ENCODE measurements around the gene PTBP1.

PTBP1 gene

DNA sequence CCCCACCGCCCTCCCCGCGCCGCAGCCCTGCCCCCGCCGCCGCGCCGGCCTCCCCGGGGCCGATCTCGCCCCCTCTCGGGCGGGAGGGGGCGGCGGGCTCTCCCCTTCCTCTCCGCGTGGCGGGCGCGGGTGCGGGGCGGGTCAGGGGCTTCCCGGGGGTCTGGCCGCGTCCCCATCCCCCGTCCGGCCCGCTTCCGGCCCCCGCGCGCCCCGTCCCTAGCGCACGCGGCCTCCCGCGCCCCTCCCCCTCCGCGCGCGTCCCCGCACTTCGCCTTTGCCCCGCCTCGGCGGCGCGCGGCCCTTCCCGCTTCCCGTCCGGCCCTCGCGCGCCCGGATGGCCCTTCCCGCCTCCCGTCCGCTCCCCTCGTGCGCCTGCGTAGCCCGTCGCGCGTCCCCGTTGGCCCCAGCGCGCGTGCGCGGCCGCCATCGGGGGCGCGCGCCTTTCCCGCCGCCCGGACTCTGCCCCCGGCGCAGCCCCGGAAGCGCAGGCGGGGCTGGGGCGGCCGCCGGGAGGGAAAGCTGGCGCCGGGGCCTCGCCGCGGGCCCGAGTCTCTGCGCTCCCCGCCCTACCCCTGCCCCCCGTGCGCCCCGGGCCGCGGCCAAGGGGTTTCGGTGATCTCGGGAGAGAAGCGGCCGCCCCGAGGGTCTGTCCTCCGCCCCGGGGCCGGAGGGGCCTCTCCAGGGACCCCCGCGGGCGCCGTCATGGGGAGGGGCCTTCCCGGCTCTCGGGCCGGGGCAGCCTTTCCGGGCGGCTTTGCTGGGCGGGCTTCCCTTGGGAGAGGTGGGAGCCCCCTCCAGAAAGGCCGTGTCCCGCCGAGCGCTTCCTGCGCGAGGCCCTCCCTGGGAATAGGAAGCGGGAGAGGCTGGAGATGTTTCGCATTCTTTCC lies 519 bp downstream of the PTBP1 start:
- Mint-ChIP-seq H3K36me3 (ENCODE audit: low read depth) (peaks cover 17% of the 10 kb centered on the region), H3K9me3 (no peaks in the 10 kb centered on the region), H3K27me3 (ENCODE audit: low read depth) (no peaks in the 10 kb centered on the region), H3K4me3 (peak overlapping the region; percentile 96 to 98 (median 98)), H3K4me1 (peaks cover 42% of the 10 kb centered on the region), H3K27ac (peak overlapping the region; percentile 91 to 98 (median 96))
- TF ChIP-seq, protein P1, sequence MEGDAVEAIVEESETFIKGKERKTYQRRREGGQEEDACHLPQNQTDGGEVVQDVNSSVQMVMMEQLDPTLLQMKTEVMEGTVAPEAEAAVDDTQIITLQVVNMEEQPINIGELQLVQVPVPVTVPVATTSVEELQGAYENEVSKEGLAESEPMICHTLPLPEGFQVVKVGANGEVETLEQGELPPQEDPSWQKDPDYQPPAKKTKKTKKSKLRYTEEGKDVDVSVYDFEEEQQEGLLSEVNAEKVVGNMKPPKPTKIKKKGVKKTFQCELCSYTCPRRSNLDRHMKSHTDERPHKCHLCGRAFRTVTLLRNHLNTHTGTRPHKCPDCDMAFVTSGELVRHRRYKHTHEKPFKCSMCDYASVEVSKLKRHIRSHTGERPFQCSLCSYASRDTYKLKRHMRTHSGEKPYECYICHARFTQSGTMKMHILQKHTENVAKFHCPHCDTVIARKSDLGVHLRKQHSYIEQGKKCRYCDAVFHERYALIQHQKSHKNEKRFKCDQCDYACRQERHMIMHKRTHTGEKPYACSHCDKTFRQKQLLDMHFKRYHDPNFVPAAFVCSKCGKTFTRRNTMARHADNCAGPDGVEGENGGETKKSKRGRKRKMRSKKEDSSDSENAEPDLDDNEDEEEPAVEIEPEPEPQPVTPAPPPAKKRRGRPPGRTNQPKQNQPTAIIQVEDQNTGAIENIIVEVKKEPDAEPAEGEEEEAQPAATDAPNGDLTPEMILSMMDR (IDR thresholded peaks at IDR 0.05; ENCODE audit: unreplicated experiment in 3 of 3): no peak

DNA sequence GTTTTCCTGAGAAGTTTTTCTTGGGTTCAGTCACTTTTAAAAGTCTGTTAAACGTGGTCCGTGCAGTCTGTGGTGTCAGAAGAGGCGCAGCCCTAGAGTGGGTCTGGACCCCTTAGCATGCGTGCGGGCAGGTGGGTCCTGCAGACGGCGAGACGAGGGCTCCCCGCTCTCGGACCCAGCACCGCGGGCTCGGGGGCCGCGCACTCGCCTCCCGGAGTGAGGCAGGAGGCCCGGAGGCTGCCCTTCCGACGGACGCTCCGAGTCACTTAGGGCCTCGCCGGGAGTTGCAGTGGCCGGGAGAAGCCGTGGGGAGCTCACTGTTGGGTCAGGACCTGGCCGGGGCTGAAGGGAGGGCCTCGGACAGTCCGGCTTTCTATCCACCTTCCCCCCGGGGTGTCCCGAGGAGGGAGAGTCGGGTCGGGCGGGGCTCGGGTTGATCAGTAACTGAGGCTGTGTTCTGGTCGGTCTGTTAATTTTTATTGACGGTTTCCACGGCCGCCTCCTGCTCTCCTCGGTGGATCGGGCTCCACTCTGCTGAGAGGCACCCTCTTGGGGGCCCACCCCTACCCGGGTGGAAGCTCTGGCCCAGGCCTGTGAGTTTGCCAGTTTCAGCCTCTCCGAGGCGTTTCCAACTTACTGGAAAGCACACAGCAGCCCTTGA lies 1.3 kb downstream of the PTBP1 start:
- peak overlapping the region; percentile 91 to 98 (median 96) for H3K27ac Mint-ChIP-seq
- H3K4me3 Mint-ChIP-seq: peak overlapping the region; percentile 96 to 98 (median 98)
- TF ChIP-seq, protein P1 (IDR thresholded peaks at IDR 0.05; ENCODE audit: unreplicated experiment in 3 of 3): no peak
- H3K27me3 Mint-ChIP-seq (ENCODE audit: low read depth): no peaks in the 10 kb centered on the region
- H3K9me3 Mint-ChIP-seq: no peaks in the 10 kb centered on the region
- H3K4me1 Mint-ChIP-seq: peaks cover 50% of the 10 kb centered on the region
- peaks cover 25% of the 10 kb centered on the region for H3K36me3 Mint-ChIP-seq (ENCODE audit: low read depth)

DNA sequence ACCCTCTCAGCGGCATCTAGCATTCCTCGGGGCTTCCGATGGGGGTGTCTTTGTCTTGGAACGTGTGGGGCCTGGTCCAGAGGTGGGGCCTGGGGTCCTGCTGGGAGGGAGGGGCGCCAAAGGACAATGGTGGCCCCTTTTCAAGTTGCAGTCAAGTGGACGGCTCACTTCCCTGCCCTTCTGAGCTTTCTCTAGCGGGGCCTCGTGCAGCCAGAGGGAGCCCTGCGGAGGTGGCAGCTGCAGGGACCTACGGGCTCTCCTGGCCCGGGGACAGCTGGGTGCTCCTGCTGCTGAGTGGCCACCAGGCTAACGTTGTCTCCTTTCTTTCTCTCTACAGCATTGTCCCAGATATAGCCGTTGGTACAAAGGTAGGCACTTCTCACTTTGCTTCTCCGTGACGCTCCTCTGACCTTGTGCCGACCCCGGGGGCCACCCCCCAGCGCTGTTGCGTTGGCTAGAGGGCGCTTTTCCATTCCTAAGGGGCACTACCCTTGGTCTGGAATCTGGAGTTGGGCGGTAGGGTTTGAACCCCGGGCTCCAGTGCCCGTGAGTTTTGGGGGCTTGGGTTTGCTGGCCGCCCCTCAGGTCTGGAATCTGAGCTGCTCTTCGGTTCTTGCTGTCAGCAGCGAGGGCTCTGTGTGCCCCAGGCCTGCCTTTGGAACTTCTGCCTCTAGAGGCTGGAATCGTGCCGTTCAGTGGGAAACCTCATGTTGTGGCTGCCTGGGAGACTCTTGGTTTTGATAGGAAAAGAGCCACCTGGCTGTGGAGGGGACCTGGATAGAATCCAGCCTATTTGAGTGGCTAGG lies 2.0 kb downstream of the PTBP1 start:
- H3K36me3 Mint-ChIP-seq (ENCODE audit: low read depth): peaks cover 32% of the 10 kb centered on the region
- no peaks in the 10 kb centered on the region for H3K9me3 Mint-ChIP-seq
- H3K4me1 Mint-ChIP-seq: peaks cover 53% of the 10 kb centered on the region
- peak overlapping the region; percentile 91 to 98 (median 96) for H3K27ac Mint-ChIP-seq
- H3K4me3 Mint-ChIP-seq: peak overlapping the region; percentile 96 to 98 (median 98)
- H3K27me3 Mint-ChIP-seq (ENCODE audit: low read depth): no peaks in the 10 kb centered on the region
- TF ChIP-seq, protein P1 (IDR thresholded peaks at IDR 0.05; ENCODE audit: unreplicated experiment in 3 of 3): peak in 2 of 3 experiments; percentile 7 to 21

DNA sequence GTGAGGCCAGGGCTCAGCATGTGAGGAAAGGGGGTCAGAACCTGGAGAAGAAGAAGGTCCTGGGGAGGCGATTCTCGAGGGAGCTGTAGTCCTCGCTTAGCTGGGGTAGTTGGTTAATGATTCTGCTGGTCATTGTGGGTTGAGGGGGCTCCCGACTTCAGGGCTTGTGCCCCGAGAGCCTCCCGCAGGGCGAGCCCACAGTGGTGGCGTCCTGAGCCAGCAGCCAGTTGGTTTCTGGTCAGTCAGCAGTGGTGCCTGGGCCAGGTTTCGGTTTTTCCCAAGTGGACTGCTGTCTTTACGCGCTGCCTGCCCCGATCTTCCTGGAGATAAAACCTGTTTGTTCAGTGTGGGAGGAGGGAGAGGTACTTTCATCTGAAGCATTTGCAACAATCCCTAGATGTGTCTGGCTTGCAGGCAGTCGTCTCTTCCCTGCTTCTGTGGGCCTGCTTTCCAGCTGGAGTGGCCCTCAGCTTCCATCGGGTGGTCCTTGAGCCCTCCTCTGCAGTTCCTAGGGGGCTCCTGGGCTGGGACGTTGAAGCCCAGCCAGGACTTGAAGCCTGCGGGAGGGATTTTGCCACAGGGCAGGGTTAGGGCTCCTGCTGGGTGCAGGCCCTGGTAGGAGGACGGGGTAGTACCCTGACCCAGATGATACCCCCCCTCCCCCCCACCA lies 3.2 kb downstream of the PTBP1 start:
- H3K4me3 Mint-ChIP-seq: peak overlapping the region; percentile 96 to 98 (median 98)
- no peaks in the 10 kb centered on the region for H3K9me3 Mint-ChIP-seq
- peaks cover 35% of the 10 kb centered on the region for H3K36me3 Mint-ChIP-seq (ENCODE audit: low read depth)
- H3K4me1 Mint-ChIP-seq: peaks cover 53% of the 10 kb centered on the region
- H3K27me3 Mint-ChIP-seq (ENCODE audit: low read depth): no peaks in the 10 kb centered on the region
- TF ChIP-seq, protein P1 (IDR thresholded peaks at IDR 0.05; ENCODE audit: unreplicated experiment in 3 of 3): no peak
- H3K27ac Mint-ChIP-seq: peak overlapping the region; percentile 88 to 98 (median 91)

DNA sequence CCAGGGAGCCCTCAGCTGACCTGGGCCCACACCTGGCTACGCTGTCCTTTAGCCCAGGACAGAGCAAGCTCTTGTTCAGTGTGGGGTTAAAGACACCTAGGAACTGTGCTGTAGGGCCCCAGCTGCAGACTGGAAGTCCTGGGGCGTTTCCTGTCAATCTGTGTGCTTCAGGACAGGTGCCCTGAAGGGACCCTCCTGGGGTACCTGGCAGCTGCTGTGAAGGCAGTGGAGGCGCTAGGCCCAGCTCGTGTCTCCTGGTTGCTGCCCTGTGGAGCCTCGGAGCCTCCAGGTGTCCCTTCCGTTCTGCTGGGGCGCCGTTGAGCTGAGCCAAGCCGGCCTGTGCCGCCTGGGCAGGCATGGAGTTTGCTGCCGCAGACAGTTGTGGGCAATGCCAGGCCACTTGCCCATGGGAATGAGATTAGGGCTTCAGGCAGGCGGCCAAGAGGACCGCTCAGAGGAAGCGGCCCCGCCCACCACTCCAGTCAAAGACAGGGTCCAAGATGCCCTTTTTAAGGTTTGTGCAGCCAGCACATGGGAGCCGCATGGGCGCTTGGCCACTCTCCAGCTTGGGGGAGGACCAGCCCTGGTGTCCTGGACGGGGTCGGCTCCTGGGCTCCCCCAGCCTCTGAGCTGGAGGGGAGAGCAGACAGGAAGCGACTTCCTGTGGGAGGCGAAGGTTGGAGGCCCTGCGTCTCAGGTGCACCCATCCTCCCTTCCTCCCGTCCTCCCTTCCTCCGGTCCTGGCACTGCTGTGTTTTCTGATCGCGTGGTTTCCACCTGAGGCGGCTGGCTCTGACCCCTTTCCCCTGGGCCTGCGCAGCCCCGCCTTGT lies 4.0 kb downstream of the PTBP1 start:
- H3K36me3 Mint-ChIP-seq (ENCODE audit: low read depth): peaks cover 35% of the 10 kb centered on the region
- TF ChIP-seq, protein P1 (IDR thresholded peaks at IDR 0.05; ENCODE audit: unreplicated experiment in 3 of 3): no peak
- no peaks in the 10 kb centered on the region for H3K9me3 Mint-ChIP-seq
- H3K4me3 Mint-ChIP-seq: peak overlapping the region; percentile 72 to 82 (median 78)
- peak overlapping the region; percentile 33 to 91 (median 88) for H3K27ac Mint-ChIP-seq
- no peaks in the 10 kb centered on the region for H3K27me3 Mint-ChIP-seq (ENCODE audit: low read depth)
- H3K4me1 Mint-ChIP-seq: peaks cover 53% of the 10 kb centered on the region

Measured in nephron (organoid).